GM21619 (cell line): Measurements from ENCODE around the gene HOXA6.

Experiments used
- ATAC-seq: cut with Tn5 transposase; IDR thresholded peaks from one replicate; pipeline ENCODE4 v1.9.1; 2021; ENCODE audit not compliant: unreplicated experiment

HOXA6 gene

GRCh38 chr7:27185013-27185853, 37.7 kb upstream of the HOXA6 start, which contains the start of gene HOXA11:
Gene HOXA11 (minus strand): TSS chr7:27185232. CDS start chr7:27185144, 88 bp downstream.
- no peak for ATAC-seq

- no peak for ATAC-seq
These were observed 36.9 kb upstream of the HOXA6 start for GRCh38 chr7:27184337-27185012.

GRCh38 chr7:27183682-27184336, 36.2 kb upstream of the HOXA6 start:
- ATAC-seq: no peak

- no peak for ATAC-seq
These were observed 35.5 kb upstream of the HOXA6 start for GRCh38 chr7:27182861-27183681.

- no peak for ATAC-seq
These were observed 34.8 kb upstream of the HOXA6 start for GRCh38 chr7:27182285-27182841.

- ATAC-seq: no peak
These were observed 34.3 kb upstream of the HOXA6 start for GRCh38 chr7:27181795-27182275.

GRCh38 chr7:27180431-27181420, 33.2 kb upstream of the HOXA6 start:
- no peak for ATAC-seq

GRCh38 chr7:27179503-27180430, 32.2 kb upstream of the HOXA6 start:
- no peak for ATAC-seq

- ATAC-seq: no peak
These were observed 31.5 kb upstream of the HOXA6 start for GRCh38 chr7:27179030-27179429.

GRCh38 chr7:27178366-27178765, 30.8 kb upstream of the HOXA6 start:
- no peak for ATAC-seq

GRCh38 chr7:27177795-27178320, 30.3 kb upstream of the HOXA6 start:
- ATAC-seq: no peak

- no peak for ATAC-seq
These were observed 29.6 kb upstream of the HOXA6 start for GRCh38 chr7:27176962-27177794.

GRCh38 chr7:27176524-27176845, 28.9 kb upstream of the HOXA6 start:
- no peak for ATAC-seq

- no peak for ATAC-seq
These were observed 28.3 kb upstream of the HOXA6 start for GRCh38 chr7:27175626-27176523.

GRCh38 chr7:27174874-27175625, 27.5 kb upstream of the HOXA6 start:
- no peak for ATAC-seq
